GM18867 (cell line): ENCODE data around the gene ELFN1.

ENCODE experiments used
- ATAC-seq: cut with Tn5 transposase; IDR thresholded peaks from one replicate; pipeline ENCODE4 v1.9.1; 2021; ENCODE audit warnings: mild to moderate bottlenecking, moderate library complexity; ENCODE audit not compliant: unreplicated experiment

Gene ELFN1

GRCh38 chr7:1675036-1675671, 5.1 kb downstream of the ELFN1 start:
- no peak for ATAC-seq

GRCh38 chr7:1675673-1676549, 5.8 kb downstream of the ELFN1 start:
- no peak for ATAC-seq

- no peak for ATAC-seq
These were observed 6.5 kb downstream of the ELFN1 start for GRCh38 chr7:1676550-1677078.

- no peak for ATAC-seq
These were observed 7.4 kb downstream of the ELFN1 start for GRCh38 chr7:1677206-1678080.

- no peak for ATAC-seq
These were observed 8.0 kb downstream of the ELFN1 start for GRCh38 chr7:1678081-1678543.

GRCh38 chr7:1678571-1679325, 8.7 kb downstream of the ELFN1 start:
- no peak for ATAC-seq

- ATAC-seq: no peak
These were observed 9.4 kb downstream of the ELFN1 start for GRCh38 chr7:1679326-1679965.

GRCh38 chr7:1679966-1680730, 10.1 kb downstream of the ELFN1 start:
- no peak for ATAC-seq

- no peak for ATAC-seq
These were observed 11.5 kb downstream of the ELFN1 start for GRCh38 chr7:1681581-1681980.

GRCh38 chr7:1685000-1685624, 15.0 kb downstream of the ELFN1 start:
- ATAC-seq: no peak

- ATAC-seq: no peak
These were observed 18.5 kb downstream of the ELFN1 start for GRCh38 chr7:1688542-1688941.

GRCh38 chr7:1689311-1689710, 19.2 kb downstream of the ELFN1 start:
- no peak for ATAC-seq

GRCh38 chr7:1690359-1690958, 20.4 kb downstream of the ELFN1 start:
- ATAC-seq: no peak

GRCh38 chr7:1691096-1691495, 21.0 kb downstream of the ELFN1 start:
- no peak for ATAC-seq

GRCh38 chr7:1691601-1692514, 21.8 kb downstream of the ELFN1 start:
- no peak for ATAC-seq

GRCh38 chr7:1692515-1693418, 22.7 kb downstream of the ELFN1 start:
- no peak for ATAC-seq
